Ishikawa (cell line): ENCODE measurements around the gene PTPN5.

ENCODE experiments used
- CEBPB ChIP-seq: IDR thresholded peaks from 2 replicates; pipeline ENCODE4 v1.6.1; 2012
- CREB1 ChIP-seq: IDR thresholded peaks from 2 replicates; pipeline ENCODE4 v1.6.1; 2012; ENCODE audit warnings: low read depth
- EGR1 ChIP-seq: IDR thresholded peaks from 2 replicates; pipeline ENCODE4 v1.6.1; 2012
- EP300 ChIP-seq: IDR thresholded peaks from 2 replicates; pipeline ENCODE4 v1.6.1; 2012; ENCODE audit warnings: borderline replicate concordance
- FOXM1 ChIP-seq: IDR thresholded peaks from 2 replicates; pipeline ENCODE4 v1.6.1; 2012; ENCODE audit warnings: low read depth, borderline replicate concordance
- NFIC ChIP-seq: IDR thresholded peaks from 2 replicates; pipeline ENCODE4 v1.6.1; 2012
- RAD21 ChIP-seq: IDR thresholded peaks from 2 replicates; pipeline ENCODE4 v1.6.1; 2012; ENCODE audit warnings: low read depth
- TAF1 ChIP-seq: IDR thresholded peaks from 2 replicates; pipeline ENCODE4 v1.6.1; 2012; ENCODE audit warnings: low read depth, mild to moderate bottlenecking
- TCF12 ChIP-seq: IDR thresholded peaks from 2 replicates; pipeline ENCODE4 v1.6.1; 2012; ENCODE audit warnings: low read depth
- TEAD4 ChIP-seq: IDR thresholded peaks from 2 replicates; pipeline ENCODE4 v1.6.1; 2012
- USF1 ChIP-seq: IDR thresholded peaks from 2 replicates; pipeline ENCODE4 v1.6.1; 2012
- YY1 ChIP-seq: IDR thresholded peaks from 2 replicates; pipeline ENCODE4 v1.6.1; 2012; ENCODE audit warnings: low read depth
- ZBTB7A ChIP-seq: IDR thresholded peaks from 2 replicates; pipeline ENCODE4 v1.6.1; 2012; ENCODE audit warnings: low read depth
- TF ChIP-seq, protein P1 (sequence below): IDR thresholded peaks from 2 replicates; pipeline ENCODE4 v1.6.1; 2012; ENCODE audit warnings: low read depth, mild to moderate bottlenecking
- TF ChIP-seq, protein P2 (sequence below): IDR thresholded peaks from 2 replicates; pipeline ENCODE4 v1.6.1; 2012

PTPN5 gene

DNA sequence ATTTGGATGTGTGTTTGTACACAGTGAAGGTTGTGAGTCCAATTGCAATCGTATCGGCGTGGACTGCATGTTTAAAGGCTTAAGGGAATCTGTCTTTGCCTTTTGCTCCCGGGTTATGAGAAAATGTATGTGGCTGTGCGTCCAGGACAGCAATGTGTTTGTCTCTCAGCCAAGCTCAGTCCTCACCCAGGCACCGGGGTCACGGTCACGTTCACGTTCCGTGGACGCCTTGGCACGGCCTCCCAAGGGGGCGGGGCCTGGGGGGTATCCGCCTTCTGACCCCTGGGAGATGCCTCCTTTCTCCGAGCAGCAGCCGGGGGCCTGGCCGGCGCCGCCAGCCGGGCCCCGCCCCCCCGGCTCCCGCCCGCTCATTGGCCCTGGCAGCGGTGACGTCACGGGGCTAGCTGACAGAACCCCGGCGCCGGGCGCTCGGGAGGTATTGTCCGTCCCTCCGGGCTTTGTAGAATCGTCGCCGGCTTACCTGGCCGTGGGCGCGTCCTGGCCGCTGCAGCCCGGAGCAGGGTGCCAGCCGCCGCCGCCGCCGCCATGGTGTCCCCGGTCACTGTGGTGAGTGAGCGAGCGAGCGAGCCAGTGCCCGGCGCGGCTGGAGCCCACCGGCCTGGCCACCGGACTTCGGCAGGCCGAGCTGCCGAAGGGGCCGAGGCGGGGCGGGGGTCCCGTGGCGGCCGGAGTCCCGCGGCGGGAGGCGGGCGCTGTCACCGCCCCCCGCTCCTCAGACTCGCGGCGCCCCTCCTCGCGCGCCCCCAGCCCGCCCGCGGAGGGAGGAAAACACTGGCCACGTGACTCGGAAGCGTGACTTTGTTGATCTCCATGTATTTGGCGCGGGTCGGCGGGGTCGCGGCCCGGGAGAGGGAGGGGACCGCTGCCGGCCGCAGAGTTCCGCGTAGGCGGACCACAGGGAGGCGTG is 93.0 kb downstream of the PTPN5 start, which contains the start of gene TMEM86A:
Gene TMEM86A (plus strand): TSS at position 439 of the 928 bp plus-strand sequence. CDS start 108 bp downstream, at position 547.
- TF ChIP-seq TAF1 (peak; percentile 67; the same call in 1 of the 2 replicates), NFIC (peak; percentile 68), YY1 (no peak; the same call in 1 of the 2 replicates), CEBPB (no peak), EGR1 (peak; percentile 30; the same call in 1 of the 2 replicates), RAD21 (no peak), ZBTB7A (peak; percentile 65; the same call in 1 of the 2 replicates), TCF12 (no peak), CREB1 (peak; percentile 47; the same call in 1 of the 2 replicates), USF1 (peak; percentile 88), FOXM1 (no peak), EP300 (no peak), TEAD4 (no peak; the same call in 1 of the 2 replicates)
- TF ChIP-seq, protein P1, sequence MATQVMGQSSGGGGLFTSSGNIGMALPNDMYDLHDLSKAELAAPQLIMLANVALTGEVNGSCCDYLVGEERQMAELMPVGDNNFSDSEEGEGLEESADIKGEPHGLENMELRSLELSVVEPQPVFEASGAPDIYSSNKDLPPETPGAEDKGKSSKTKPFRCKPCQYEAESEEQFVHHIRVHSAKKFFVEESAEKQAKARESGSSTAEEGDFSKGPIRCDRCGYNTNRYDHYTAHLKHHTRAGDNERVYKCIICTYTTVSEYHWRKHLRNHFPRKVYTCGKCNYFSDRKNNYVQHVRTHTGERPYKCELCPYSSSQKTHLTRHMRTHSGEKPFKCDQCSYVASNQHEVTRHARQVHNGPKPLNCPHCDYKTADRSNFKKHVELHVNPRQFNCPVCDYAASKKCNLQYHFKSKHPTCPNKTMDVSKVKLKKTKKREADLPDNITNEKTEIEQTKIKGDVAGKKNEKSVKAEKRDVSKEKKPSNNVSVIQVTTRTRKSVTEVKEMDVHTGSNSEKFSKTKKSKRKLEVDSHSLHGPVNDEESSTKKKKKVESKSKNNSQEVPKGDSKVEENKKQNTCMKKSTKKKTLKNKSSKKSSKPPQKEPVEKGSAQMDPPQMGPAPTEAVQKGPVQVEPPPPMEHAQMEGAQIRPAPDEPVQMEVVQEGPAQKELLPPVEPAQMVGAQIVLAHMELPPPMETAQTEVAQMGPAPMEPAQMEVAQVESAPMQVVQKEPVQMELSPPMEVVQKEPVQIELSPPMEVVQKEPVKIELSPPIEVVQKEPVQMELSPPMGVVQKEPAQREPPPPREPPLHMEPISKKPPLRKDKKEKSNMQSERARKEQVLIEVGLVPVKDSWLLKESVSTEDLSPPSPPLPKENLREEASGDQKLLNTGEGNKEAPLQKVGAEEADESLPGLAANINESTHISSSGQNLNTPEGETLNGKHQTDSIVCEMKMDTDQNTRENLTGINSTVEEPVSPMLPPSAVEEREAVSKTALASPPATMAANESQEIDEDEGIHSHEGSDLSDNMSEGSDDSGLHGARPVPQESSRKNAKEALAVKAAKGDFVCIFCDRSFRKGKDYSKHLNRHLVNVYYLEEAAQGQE: no peak
- TF ChIP-seq, protein P2, sequence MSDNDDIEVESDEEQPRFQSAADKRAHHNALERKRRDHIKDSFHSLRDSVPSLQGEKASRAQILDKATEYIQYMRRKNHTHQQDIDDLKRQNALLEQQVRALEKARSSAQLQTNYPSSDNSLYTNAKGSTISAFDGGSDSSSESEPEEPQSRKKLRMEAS: peak; percentile 61; the same call in 1 of the 2 replicates

GRCh38 chr11:18697576-18697975 is 94.0 kb downstream of the PTPN5 start:
- TF ChIP-seq NFIC: no peak

DNA sequence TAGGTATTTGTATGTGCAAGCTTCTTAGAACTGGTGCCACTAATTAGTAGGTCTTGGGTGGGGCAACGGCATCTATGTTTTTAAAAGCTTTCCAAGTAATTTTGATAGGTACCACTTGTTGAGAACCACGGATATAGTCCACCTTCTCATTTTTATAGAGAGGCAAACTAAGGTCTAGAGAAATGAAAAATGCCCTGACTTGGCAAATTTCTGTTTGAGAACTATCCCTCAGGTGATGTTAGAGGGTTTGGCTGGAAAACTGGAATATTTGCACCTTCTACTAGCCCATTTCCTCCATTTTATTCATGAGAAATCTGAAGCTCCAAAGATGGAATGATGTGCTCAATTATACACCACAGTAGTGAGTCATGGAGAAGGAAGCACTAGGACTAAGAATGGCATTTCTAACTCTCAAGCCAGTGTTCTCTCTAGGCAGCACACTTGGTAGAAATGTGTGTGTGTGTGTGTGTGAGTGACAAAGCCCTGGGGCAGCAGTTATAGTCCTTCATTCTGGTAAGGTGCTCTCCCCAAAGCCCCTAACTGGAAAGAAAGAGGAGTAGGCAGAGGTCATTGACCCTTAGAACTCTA is 94.9 kb downstream of the PTPN5 start:
- TF ChIP-seq CEBPB (no peak), TCF12 (no peak), RAD21 (no peak), EP300 (no peak), YY1 (no peak), NFIC (no peak), TEAD4 (no peak), CREB1 (no peak), EGR1 (no peak), ZBTB7A (no peak), USF1 (no peak), TAF1 (no peak), FOXM1 (no peak)
- TF ChIP-seq, protein P2: no peak
- TF ChIP-seq, protein P1: no peak

GRCh38 chr11:18692941-18693760 is 98.4 kb downstream of the PTPN5 start:
- TF ChIP-seq, protein P2: no peak
- TF ChIP-seq NFIC: no peak
- TF ChIP-seq ZBTB7A: no peak
- TF ChIP-seq CEBPB: no peak
- TF ChIP-seq, protein P1: no peak
